Left kidney (tissue), 2 donors: ENCODE measurements around the gene PRKN. TPM values are rescaled to one million over a fixed set of nuclear protein-coding genes. Genes with fewer than 3 reads are reported as not detected.

Experiments used
- DNase-seq: peaks from one replicate; pipeline ENCODE4 v3.0.0-alpha.2; 2013
- polyA plus RNA-seq: library from polyadenylated mRNA; unstranded; fragments of 120-200 nt; gene quantifications from one replicate; pipeline ENCODE4 v1.2.1, GENCODE V29; 2013; ENCODE audit not compliant: insufficient read length

PRKN gene
- polyA plus RNA-seq, 1 donor = 7.7 TPM

- no peak for DNase-seq
These were observed 1314.8 kb downstream of the PRKN start for GRCh38 chr6:161412795-161413194.

- DNase-seq = no peak
These were observed 1316.2 kb downstream of the PRKN start for GRCh38 chr6:161411265-161411944.

GRCh38 chr6:161410736-161411135 is 1316.8 kb downstream of the PRKN start:
- no peak for DNase-seq

GRCh38 chr6:161410076-161410475 is 1317.5 kb downstream of the PRKN start:
- DNase-seq = no peak

GRCh38 chr6:161409353-161409752 is 1318.2 kb downstream of the PRKN start:
- DNase-seq = no peak

GRCh38 chr6:161408041-161408440 is 1319.5 kb downstream of the PRKN start:
- no peak for DNase-seq

- DNase-seq = no peak
These were observed 1320.0 kb downstream of the PRKN start for GRCh38 chr6:161407581-161407980.

- no peak for DNase-seq
These were observed 1320.5 kb downstream of the PRKN start for GRCh38 chr6:161407115-161407514.

- no peak for DNase-seq
These were observed 1320.9 kb downstream of the PRKN start for GRCh38 chr6:161406646-161407045.

GRCh38 chr6:161405418-161405817 is 1322.1 kb downstream of the PRKN start:
- DNase-seq = no peak

GRCh38 chr6:161403717-161404116 is 1323.8 kb downstream of the PRKN start:
- DNase-seq = no peak

GRCh38 chr6:161401587-161402309 is 1325.8 kb downstream of the PRKN start:
- no peak for DNase-seq

GRCh38 chr6:161400671-161401070 is 1326.9 kb downstream of the PRKN start:
- no peak for DNase-seq

GRCh38 chr6:161396539-161396938 is 1331.0 kb downstream of the PRKN start:
- no peak for DNase-seq

GRCh38 chr6:161395716-161396231 is 1331.8 kb downstream of the PRKN start:
- no peak for DNase-seq

- DNase-seq = no peak
These were observed 1333.1 kb downstream of the PRKN start for GRCh38 chr6:161394437-161394836.

GRCh38 chr6:161393839-161394364 is 1333.7 kb downstream of the PRKN start:
- peak; percentile 76 for DNase-seq

- DNase-seq = no peak
These were observed 1334.3 kb downstream of the PRKN start for GRCh38 chr6:161393292-161393691.

- no peak for DNase-seq
These were observed 1337.8 kb downstream of the PRKN start for GRCh38 chr6:161389756-161390155.

GRCh38 chr6:161383951-161384350 is 1343.6 kb downstream of the PRKN start:
- no peak for DNase-seq

- no peak for DNase-seq
These were observed 1347.6 kb downstream of the PRKN start for GRCh38 chr6:161379834-161380582.

GRCh38 chr6:161378115-161378514 is 1349.5 kb downstream of the PRKN start:
- no peak for DNase-seq

GRCh38 chr6:161377116-161377515 is 1350.5 kb downstream of the PRKN start:
- DNase-seq = no peak
